Activated naive CD4-positive, alpha-beta T cell treated with anti-CD3 and anti-CD28 coated beads, Interleukin-2, amount 50 U/mL, for 16 hours (primary cell): ENCODE results near the gene NFYC.
"Not testable (repeated sequence)": the region's sequence is repeated elsewhere in the genome, so short reads cannot be mapped to it uniquely, and the experiment has no call there.

Experiments
- DNase-seq: peaks from one replicate; pipeline ENCODE4 v3.0.0-alpha.2; 2020

NFYC gene

GRCh38 chr1:40665335-40666171 lies 26.0 kb upstream of the NFYC start, which contains the start of gene RIMS3:
Gene RIMS3, minus strand, starts transcription at chr1:40665682. Its CDS starts 23,757 bp downstream, at chr1:40641925.
- DNase-seq: peak; percentile 75

GRCh38 chr1:40668769-40669525 lies 22.6 kb upstream of the NFYC start:
- DNase-seq: peak; percentile 84

GRCh38 chr1:40673452-40673851 lies 18.1 kb upstream of the NFYC start:
- no peak for DNase-seq

- DNase-seq: no peak
Observed at GRCh38 chr1:40676501-40676900, 15.0 kb upstream of the NFYC start.

- DNase-seq: no peak
Observed at GRCh38 chr1:40679165-40679953, 12.1 kb upstream of the NFYC start.

DNA sequence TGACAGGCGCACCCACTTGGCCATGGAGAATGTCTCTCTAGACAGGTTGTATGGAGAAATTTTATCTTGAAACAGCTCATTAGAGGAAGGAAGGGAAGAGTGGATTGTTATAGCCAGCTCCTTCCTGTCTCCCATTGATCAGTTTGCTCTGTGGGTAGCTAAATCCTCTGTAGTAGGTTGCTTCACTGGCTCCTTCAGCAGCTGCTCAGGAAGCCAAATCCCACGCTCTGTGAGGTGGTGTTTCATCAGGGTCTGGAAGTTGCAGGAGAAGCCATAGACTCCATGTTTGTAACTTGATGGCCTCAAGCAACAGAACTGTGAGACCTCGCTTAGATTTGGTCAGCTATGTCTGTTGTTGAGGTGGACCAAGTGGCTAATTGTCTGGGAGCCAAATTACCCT lies 6.8 kb upstream of the NFYC start:
- DNase-seq: no peak

DNA sequence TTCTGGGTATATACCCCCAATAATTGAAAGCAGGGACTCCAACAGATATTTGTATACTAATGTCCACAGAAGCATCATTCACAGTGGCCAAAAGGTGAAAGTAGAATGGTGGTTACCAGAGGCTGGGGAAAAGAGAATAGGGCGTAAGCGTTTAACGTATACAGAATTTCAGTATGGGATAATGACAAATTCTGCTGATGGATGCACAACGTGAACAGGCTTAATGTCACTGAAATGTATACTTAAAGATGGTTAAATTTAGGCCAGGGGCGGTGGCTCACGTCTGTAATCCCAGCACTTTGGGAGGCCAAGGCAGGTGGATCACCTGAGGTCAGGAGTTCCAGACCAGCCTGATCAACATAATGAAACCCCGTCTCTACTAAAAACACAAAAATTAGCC lies 4.4 kb upstream of the NFYC start:
- DNase-seq: no peak

GRCh38 chr1:40687661-40688060 lies 3.8 kb upstream of the NFYC start:
- DNase-seq: no peak

DNA sequence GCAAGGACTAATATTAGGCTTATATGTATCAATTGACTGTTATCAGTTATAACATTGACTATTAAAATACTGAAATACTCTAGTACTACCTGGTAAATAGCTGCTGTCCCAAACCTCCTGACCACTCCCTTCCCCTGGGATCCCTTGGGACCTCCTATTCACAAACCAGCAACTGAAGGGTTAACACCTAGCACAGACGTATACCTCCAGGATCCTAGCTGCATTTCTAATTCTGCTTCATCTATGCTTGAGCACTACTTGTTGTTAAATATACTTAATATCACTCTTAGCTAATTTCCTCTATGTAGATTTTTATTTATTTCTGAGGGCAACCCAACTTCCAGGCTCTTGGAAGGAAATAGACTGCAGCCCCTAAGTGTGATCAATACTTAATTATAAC lies 1.8 kb upstream of the NFYC start:
- DNase-seq: no peak

GRCh38 chr1:40690771-40691537 lies 550 bp upstream of the NFYC start:
- DNase-seq: no peak

DNA sequence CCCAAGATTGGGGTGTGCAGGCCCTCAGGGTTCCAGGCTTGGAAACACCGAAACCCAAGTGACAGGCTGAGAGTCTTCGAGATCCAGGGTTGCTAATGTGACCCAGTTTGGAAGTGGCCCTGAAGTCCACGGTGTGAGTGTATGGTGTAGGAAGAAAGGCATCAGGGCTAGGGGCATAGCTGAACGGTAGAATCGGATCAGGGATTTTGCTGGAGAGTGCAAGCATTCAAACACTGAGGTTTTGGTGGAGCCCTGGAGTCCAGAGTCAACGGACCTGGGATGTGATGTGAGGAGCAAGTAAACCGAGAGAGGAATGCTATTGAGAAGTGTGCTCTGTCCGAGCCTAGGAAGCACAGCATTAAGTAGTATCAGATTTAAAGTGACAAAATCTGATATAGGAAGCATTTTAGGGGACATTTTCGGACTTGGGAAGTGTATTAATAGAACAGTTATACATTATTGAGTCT lies 958 bp downstream of the NFYC start:
- DNase-seq: no peak

GRCh38 chr1:40693425-40693824 lies 1.9 kb downstream of the NFYC start:
- DNase-seq: no peak

DNA sequence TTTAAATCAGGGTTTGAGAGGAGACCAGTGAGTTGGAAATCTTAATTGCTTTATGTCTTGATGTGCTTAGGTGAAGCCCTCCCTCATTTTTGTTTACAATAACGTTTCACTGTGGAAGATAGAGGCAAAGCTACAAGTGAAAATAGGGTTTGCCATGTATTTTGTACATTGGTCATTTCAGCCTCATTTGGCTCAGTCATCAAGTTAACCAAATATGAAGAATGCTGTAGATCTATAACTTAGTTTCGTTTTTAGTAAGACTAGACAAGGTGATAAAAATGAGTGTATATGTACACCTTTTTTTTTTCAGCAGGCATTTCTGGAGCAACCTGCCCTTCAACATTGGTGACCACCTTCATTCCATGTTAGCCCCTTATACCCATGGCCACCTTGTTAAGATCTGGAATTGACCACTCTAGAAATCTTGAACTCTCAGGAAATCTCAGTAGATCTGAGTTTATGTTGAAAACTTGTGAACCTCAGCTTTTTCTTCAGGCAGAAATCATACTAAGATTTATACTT lies 2.9 kb downstream of the NFYC start:
- no peak for DNase-seq

GRCh38 chr1:40696294-40696693 lies 4.8 kb downstream of the NFYC start:
- DNase-seq: no peak

DNA sequence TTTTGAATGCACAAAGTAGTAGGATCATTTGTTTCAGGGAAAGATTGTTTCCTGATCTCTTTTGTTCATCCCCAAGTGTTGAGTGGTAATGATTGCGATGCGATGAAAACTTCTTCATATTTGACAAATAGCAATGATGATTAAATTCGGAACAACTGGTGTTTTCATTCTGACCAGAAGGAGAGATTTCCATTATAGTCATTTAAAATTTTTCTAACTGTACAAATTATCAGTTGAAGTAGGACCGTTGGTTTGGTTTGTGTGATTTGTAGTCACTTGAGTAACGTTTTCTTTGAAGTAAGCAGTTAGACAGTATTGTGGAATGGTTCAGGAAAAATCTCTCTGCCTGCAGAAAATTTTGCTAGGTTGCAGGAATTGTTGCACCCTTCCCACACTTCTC lies 5.9 kb downstream of the NFYC start:
- no peak for DNase-seq

- no peak for DNase-seq
Observed at GRCh38 chr1:40699787-40700186, 8.3 kb downstream of the NFYC start.

DNA sequence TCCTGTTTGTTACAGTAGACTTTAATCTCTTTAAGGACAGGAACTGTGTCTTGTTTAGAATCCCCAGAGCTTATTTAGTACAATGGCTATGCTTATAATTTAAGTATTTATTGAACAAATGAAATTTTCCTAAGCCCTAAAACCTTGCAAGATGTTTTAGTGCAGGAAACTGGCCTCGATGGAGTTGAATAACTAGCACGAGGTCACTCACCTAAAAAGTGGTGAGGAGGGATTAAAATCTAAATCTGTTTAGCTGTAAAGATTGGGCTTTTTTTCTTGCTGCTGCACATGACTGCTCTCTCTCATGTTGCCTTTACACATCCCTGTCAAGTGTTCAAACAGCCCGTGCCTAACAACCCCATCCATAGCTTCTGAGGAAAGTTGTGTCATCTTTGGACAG lies 10.2 kb downstream of the NFYC start:
- DNase-seq: no peak

DNA sequence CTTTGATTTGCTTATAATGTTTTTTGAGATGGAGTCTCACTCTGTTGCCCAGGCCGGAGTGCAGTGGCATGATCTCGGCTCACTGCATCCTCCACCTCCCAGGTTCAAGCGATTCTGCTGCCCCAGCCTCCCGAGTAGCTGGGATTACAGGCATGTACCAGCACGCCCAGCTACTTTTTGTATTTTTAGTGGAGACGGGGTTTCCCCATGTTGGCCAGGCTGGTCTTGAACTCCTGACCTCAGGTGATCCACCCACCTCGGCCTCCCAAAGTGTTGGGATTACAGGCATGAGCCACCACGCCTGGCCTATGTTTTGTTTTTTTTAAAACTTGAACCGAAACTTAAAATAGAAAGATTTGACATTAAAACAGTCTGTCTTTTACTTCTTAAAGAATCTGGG lies 11.3 kb downstream of the NFYC start:
- DNase-seq: not testable (repeated sequence)

GRCh38 chr1:40703316-40703715 lies 11.8 kb downstream of the NFYC start:
- DNase-seq: no peak

DNA sequence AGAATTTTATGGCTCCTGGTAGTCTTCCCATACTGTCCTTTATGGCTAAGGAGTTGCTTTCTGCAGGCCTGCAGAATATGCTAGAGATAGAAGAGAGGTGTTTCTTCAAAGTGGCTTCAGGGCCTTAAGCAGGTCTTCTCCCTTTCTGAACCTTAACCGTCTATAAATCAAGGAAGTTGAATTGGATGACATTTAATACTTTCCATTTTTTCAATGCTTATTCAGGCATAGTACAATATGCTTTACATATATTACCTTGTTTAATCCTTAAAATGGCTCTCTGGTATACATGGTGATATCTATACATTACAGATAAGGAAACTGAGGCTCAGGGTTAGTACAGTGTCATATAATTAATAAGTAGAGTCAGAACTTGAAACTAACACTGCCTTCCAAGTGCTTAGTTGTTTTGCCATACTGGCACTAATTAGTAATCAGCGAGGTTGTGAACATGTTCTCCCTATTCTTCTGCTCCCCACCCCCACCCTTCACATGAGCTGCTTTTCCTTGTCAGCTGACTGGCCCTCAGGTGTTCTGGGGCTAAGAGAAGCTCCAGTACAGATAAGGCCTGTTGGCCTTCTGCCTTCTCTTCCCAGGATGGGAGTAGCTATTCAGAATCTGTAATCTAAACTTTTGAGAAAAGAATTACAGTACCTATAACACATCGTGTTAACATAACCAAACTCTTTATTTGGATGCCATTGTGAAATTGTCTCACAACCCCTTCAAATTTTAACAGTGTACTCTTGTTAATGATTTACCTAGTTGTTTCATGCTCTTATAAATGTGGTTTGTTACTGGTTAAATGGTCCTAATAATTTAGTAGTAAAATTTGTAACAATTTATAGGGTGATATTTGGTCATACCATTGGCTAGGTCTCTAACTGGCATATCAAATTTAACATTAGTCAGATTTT lies 13.6 kb downstream of the NFYC start:
- no peak for DNase-seq

DNA sequence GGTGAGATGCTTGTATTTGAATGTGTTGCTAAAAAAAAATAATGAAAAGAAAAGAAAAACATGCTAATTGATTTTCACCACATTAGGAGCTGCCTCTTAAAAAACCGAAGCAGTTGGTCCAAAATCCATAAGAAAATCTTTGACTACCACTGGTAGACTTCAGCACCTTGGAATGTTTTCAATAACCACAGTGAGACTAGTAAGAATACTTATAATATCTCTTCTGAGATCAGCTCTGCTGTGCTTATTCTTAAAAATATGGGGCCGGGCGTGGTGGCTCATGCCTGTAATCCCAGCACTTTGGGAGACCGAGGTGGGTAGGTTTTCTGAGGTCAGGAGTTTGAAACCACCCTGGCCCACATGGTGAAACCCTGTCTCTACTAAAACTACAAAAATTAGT lies 15.1 kb downstream of the NFYC start:
- DNase-seq: no peak
